ENCODE results near the gene TXNDC15. TPM values are rescaled to one million over a fixed set of nuclear protein-coding genes. Genes with fewer than 3 reads are reported as not detected.
"Not testable (repeated sequence)": the region's sequence is repeated elsewhere in the genome, so short reads cannot be mapped to it uniquely, and the experiment has no call there.

The TXNDC15 gene
- total RNA-seq, 4 donors from 2014 or later, result 20.2 to 43.9 (median 35.2) TPM

DNA sequence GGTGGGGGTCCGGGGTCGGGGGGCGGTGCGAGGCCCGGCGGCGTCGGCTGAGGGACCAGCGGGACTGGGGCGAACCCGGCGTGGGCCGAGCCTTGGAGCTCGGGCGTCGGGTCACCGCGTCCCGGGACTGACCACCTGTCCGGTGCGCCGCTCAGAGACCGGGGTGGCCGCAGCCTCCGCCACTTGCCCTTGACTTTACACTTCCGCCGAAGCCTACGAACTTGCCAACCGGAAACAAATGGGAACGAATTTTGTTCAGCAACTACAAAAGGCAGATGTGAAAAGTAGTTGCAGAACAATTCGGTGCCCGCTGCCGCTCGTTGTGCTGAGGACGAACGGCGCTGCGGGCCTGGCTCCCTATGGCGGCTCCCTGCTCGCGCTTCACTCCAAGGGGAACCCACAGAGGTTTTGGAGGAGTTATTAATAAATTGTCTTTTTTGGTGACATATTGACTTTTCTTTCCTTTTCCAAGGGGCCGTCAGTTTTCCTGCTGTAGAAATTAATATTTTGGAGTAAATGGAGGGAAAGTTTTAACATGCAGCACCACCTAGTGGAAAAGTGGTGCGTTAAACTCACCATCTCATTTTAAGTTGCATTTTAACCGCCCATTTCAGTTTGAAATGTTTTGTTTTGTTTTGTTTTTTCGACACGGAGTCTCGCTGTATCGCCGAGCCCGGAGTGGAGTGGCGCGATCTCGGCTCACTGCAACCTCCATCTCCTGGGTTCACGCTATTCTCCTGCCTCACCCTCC lies 31.2 kb downstream of the TXNDC15 start:
- Histone ChIP-seq H3K36me3 (peaks cover 0 to 33% (median 0%) of the 10 kb centered on the region in 3 donors), H3K27me3 (no peaks in the 10 kb centered on the region), H3K9me3 (no peaks in the 10 kb centered on the region), H3K4me1 (peaks cover 6 to 28% (median 6%) of the 10 kb centered on the region in 3 donors), H3K4me3 (peak overlapping the region; percentile 81 to 98 (median 86)), H3K27ac (peak overlapping the region; percentile 96 to 100 (median 98))
- DNase-seq, result no peak
- intact Hi-C loops (cut with DNase I), result no loop called here
- 0% methylated on average over 26 to 27 of the region's 54 CpGs for WGBS, 2 donors
- TF ChIP-seq POLR2A (IDR thresholded peaks at IDR 0.05), result no peak
- TF ChIP-seq CTCF (IDR thresholded peaks at IDR 0.05), result peak; percentile 64 to 84 (median 75)

- H3K27ac ChIP-seq, result peak overlapping the region; percentile 19 to 100 (median 98)
- 92 to 100% methylated on average over 1 of the region's 1 CpG for WGBS, 2 donors
- TF ChIP-seq CTCF (IDR thresholded peaks at IDR 0.05), result no peak
- no peak for TF ChIP-seq POLR2A (IDR thresholded peaks at IDR 0.05)
- H3K4me3 ChIP-seq, result no peak overlapping the region
- intact Hi-C loops (cut with DNase I), result no loop called here
- peaks cover 0 to 33% (median 5%) of the 10 kb centered on the region in 3 donors for H3K36me3 ChIP-seq
- no peaks in the 10 kb centered on the region for H3K9me3 ChIP-seq
- no peaks in the 10 kb centered on the region for H3K27me3 ChIP-seq
- no peak for DNase-seq
- peaks cover 6 to 40% (median 6%) of the 10 kb centered on the region in 3 donors for H3K4me1 ChIP-seq
Observed at GRCh38 chr5:134906811-134907210, 32.6 kb downstream of the TXNDC15 start.

DNA sequence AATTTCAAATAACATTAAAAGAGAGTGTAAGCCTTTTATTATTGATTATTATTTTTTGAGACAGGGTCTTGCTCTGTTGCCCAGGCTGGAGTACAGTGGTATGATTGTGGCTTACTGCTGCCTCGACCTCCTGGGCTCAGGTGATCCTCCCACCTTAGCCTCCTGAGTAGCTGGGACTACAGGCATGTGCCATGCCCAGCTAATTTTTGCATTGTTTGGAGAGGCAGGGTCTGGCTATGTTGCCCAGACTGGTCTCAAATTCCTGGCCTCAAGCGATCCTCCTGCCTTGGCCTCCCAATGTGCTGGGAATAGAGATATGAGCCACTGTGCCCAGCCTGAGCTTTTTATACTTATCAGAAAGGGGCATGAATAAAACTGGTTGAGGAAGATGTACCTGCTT lies 36.6 kb downstream of the TXNDC15 start:
- H3K27me3 ChIP-seq; H3K4me3 ChIP-seq; H3K9me3 ChIP-seq; DNase-seq; intact Hi-C loops (cut with DNase I): not testable (repeated sequence)
- H3K36me3 ChIP-seq, result peaks cover 0 to 72% (median 5%) of the 10 kb centered on the region in 3 donors
- H3K4me1 ChIP-seq, result peaks cover 6 to 39% (median 6%) of the 10 kb centered on the region in 3 donors
- WGBS, 2 donors, result 97 to 100% methylated on average over 2 of the region's 2 CpGs
- peak overlapping the region in 2 of 4 donors; percentile 17 to 68 for H3K27ac ChIP-seq

DNA sequence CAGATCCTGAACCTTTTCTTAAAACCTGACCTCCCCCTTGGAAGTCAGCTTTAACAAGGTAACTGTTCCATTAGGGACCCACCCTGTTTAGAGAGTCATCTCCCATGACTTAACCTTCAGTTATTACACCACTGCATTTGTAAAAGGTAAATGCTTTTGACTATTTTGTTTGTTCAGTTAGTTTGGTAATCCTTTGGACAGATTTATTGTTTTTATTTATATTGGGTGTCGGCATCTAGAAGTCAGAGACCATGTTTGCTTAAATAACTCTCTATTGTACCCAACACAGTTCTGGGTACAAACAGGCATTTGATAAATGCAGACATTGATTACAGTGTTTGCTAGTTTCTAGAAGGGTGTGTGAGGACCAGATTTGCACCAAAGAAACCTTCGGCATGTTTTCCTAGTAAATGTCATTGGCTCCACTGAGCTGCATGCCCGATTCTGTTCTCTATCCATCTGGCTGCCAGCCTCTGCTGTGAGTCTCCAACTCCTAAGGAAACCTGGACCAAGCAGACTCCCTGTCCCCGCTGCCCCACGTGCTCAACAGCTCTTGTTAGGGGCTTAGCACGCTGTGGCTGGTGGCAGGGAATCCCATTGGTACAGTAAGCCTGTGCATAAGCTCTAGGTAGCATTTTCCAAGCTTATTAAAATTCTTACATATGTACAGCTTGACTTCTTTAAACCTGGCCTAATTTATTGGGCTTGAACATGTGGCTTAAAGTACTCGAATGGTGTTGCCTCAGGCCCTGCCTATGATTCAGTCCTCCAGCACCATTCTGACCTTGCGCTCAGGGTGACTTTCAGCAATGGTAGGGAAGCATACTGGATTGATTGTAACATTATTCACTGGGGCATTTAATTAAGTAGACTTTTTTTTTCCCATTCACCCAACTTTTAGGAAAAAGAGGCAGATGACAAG lies 37.4 kb downstream of the TXNDC15 start:
- DNase-seq, result no peak
- intact Hi-C loops (cut with DNase I), result no loop called here
- Histone ChIP-seq H3K27ac (peak overlapping the region in 3 of 4 donors; percentile 3 to 68 (median 17)), H3K9me3 (no peaks in the 10 kb centered on the region), H3K4me3 (no peak overlapping the region), H3K36me3 (peaks cover 0 to 80% (median 5%) of the 10 kb centered on the region in 3 donors), H3K27me3 (no peaks in the 10 kb centered on the region), H3K4me1 (peaks cover 0 to 31% (median 3%) of the 10 kb centered on the region in 3 donors)
- TF ChIP-seq CTCF (IDR thresholded peaks at IDR 0.05), result no peak
- TF ChIP-seq POLR2A (IDR thresholded peaks at IDR 0.05), result no peak
- WGBS, 2 donors, result 73 to 79% methylated on average over 8 of the region's 8 CpGs

GRCh38 chr5:134913254-134913653 lies 39.1 kb downstream of the TXNDC15 start:
- peaks cover 0 to 30% (median 0%) of the 10 kb centered on the region in 3 donors for H3K4me1 ChIP-seq
- no peak overlapping the region for H3K27ac ChIP-seq
- no peak for DNase-seq
- no peaks in the 10 kb centered on the region for H3K9me3 ChIP-seq
- H3K36me3 ChIP-seq, result peaks cover 0 to 94% (median 5%) of the 10 kb centered on the region in 3 donors
- WGBS, 2 donors, result 96% methylated on average over 3 of the region's 3 CpGs
- intact Hi-C loops (cut with DNase I), result no loop called here
- TF ChIP-seq POLR2A (IDR thresholded peaks at IDR 0.05) (no peak), CTCF (IDR thresholded peaks at IDR 0.05) (no peak)
- no peak overlapping the region for H3K4me3 ChIP-seq
- no peaks in the 10 kb centered on the region for H3K27me3 ChIP-seq

All from esophagus squamous epithelium (tissue), 5 donors.